ENCODE data around the gene PWP2.
"Not testable (repeated sequence)": the region's sequence is repeated elsewhere in the genome, so short reads cannot be mapped to it uniquely, and the experiment has no call there.

Gene PWP2

GRCh38 chr21:44160821-44161220, 53.6 kb downstream of the PWP2 start:
- POLR2A ChIA-PET; H3K4me3 ChIP-seq (ENCODE audit: low read depth, low read length); CTCF ChIA-PET; DNase-seq (ENCODE audit: low read depth, low spot score): not testable (repeated sequence)

- H3K4me3 ChIP-seq (ENCODE audit: low read depth, low read length); POLR2A ChIA-PET; DNase-seq (ENCODE audit: low read depth, low spot score); CTCF ChIA-PET: not testable (repeated sequence)
Observed at GRCh38 chr21:44163167-44163653, 56.0 kb downstream of the PWP2 start.

- DNase-seq (ENCODE audit: low read depth, low spot score); H3K4me3 ChIP-seq (ENCODE audit: low read depth, low read length); CTCF ChIA-PET; POLR2A ChIA-PET: not testable (repeated sequence)
Observed at GRCh38 chr21:44165933-44166332, 58.7 kb downstream of the PWP2 start.

- POLR2A ChIA-PET; DNase-seq (ENCODE audit: low read depth, low spot score); CTCF ChIA-PET: not testable (repeated sequence)
Observed at GRCh38 chr21:44167527-44167926, 60.3 kb downstream of the PWP2 start.

GRCh38 chr21:44170326-44170725, 63.1 kb downstream of the PWP2 start:
- DNase-seq (ENCODE audit: low read depth, low spot score); H3K4me3 ChIP-seq (ENCODE audit: low read depth, low read length); CTCF ChIA-PET; POLR2A ChIA-PET: not testable (repeated sequence)

More at GRCh38 chr21:44167527-44167926, 60.3 kb downstream of the PWP2 start:
- not testable (repeated sequence) for H3K4me3 ChIP-seq (ENCODE audit: low read depth, low read length)

GRCh38 chr21:44170863-44171262, 63.7 kb downstream of the PWP2 start:
- DNase-seq (ENCODE audit: low read depth, low spot score); H3K4me3 ChIP-seq (ENCODE audit: low read depth, low read length); POLR2A ChIA-PET; CTCF ChIA-PET: not testable (repeated sequence)

- DNase-seq (ENCODE audit: low read depth, low spot score); POLR2A ChIA-PET; CTCF ChIA-PET; H3K4me3 ChIP-seq (ENCODE audit: low read depth, low read length): not testable (repeated sequence)
Observed at GRCh38 chr21:44171962-44172572, 64.9 kb downstream of the PWP2 start.

- H3K4me3 ChIP-seq (ENCODE audit: low read depth, low read length); POLR2A ChIA-PET; DNase-seq (ENCODE audit: low read depth, low spot score); CTCF ChIA-PET: not testable (repeated sequence)
Observed at GRCh38 chr21:44172741-44173140, 65.5 kb downstream of the PWP2 start.

GRCh38 chr21:44175189-44175588, 68.0 kb downstream of the PWP2 start:
- not testable (repeated sequence) for H3K4me3 ChIP-seq (ENCODE audit: low read depth, low read length)

GRCh38 chr21:44176127-44176526, 68.9 kb downstream of the PWP2 start:
- DNase-seq (ENCODE audit: low read depth, low spot score); CTCF ChIA-PET; POLR2A ChIA-PET; H3K4me3 ChIP-seq (ENCODE audit: low read depth, low read length): not testable (repeated sequence)

More at GRCh38 chr21:44175189-44175588, 68.0 kb downstream of the PWP2 start:
- POLR2A ChIA-PET; DNase-seq (ENCODE audit: low read depth, low spot score); CTCF ChIA-PET: not testable (repeated sequence)

All from AG04449 (cell line).